GM21423 (cell line): ENCODE results near the gene ZNF836.
A peak's percentile ranks its signal among the peaks of the same experiment; 100 is the strongest.

ENCODE experiments used
- ATAC-seq: cut with Tn5 transposase; IDR thresholded peaks from one replicate; pipeline ENCODE4 v1.9.1; 2021; ENCODE audit warnings: mild to moderate bottlenecking, moderate library complexity; ENCODE audit not compliant: unreplicated experiment

The ZNF836 gene

DNA sequence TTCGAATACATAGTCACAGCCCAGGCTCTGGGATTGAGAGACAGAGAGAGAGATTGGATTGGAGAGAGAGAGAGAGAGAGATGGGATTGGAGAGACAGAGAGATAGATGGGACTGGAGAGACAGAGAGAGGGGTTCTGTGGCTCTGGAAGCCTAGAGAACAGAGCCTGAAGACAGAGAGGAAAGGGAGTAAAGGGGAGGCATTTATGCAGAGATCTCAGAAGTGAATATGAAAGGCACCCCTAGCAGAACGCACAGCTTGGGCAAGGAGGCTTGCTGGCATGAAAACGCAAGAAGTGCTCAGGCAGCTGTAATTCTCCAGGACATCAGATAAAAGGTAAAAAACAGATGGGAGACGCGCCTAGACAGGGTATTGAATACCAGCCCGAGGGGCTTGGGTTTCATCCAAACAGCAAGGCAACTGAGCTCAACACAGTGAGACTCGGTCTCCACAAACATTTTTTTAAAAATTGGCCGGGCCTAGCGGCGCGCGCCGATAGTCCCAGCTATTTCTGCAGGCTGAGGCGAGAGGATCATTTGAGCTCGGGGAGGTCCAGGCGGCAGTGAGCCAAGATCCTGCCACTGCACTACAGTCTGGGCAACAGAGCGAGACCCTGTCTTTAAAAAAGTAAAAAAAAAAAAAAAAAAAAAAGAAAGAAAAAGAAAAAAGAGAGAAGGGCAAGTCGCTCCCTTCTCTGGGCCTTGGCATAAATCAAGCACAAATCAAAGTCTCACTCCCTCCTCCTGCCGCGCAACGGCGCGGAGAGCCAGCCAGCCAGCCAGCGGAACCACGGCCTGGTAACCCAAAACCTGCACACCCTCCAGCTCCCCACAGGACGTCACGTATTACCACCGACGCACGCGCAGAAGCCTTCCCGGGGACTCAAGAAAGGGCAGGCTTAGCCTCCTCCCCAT is 17.7 kb upstream of the ZNF836 start:
- peak; percentile 4 for ATAC-seq

DNA sequence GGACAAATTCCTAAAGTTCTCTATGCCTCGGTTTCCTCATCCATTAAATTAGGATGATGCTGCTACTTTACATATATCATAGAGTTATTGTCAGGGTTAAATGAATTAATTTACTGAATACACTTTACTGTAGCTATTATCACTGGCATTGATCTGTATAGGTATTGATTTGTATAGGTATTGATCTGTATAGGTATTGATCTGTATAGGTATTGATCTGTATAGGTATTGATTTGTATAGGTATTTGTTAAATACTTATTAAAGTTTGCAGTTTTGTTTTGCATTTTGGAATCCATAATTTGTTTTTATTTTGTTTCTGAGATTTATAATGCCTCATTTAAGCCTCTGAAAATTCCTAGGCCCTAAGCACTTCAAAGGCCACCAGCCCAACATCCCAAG is 16.0 kb upstream of the ZNF836 start:
- ATAC-seq, result no peak

DNA sequence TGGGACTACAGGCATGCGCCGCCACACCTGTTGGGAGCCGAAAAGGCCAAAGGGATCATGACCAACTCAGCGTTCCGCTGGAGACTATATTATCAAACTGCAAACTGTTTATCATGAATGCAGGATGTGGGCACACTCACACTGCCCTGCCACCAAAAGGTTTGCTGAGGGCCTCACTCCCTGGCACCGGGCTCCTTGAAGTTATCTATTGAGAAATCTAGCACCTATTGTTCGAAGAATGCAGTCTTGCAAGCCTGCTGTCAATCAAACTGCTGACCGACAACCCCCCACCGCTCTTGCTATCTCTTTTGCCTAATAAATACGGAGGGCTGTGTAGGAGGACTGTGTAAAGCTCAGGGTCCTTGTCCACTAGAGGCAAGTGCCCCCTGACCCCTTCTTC is 5.2 kb upstream of the ZNF836 start:
- ATAC-seq, result no peak

DNA sequence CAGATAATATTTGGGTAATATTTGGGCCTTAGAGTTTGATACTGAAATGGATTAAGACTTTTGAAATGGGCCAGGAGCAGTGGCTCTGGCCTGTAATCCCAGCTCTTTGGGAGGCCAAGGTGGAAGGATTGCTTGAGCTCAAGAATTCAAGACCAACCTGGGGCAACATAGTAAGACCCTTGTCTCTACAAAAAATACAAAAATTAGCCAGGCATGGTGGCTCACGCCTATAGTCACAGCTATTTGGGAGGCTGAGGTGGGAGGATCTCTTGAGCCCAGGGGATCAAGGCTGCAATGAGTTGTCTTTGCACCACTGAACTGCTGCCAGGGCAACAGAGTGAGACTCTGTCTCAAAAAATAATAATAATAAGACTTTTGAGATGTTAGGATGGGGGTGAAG is 926 bp upstream of the ZNF836 start:
- no peak for ATAC-seq

DNA sequence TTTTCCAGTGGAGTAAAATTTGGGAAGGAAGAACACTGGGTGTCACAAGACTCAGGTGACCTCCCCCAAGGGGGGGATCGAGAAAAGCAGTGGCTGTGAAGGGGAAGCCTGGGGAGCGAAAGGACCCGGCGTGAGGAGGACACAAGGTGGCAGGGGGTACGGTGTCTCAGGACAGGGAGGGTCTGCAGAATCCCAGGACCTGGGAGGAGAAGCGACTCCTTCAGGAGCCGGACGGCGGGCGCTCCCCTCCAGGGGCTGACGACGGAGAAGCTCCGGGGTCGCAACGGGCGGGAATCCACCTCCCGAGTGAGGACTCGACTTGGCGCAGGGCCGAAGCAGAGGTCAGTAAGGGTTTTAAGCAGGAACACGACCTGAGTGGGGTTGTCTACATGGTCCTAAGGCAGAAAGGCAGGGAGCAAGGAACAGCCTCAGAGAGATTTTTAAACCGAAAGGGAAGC is 529 bp downstream of the ZNF836 start:
- ATAC-seq, result peak; percentile 30

DNA sequence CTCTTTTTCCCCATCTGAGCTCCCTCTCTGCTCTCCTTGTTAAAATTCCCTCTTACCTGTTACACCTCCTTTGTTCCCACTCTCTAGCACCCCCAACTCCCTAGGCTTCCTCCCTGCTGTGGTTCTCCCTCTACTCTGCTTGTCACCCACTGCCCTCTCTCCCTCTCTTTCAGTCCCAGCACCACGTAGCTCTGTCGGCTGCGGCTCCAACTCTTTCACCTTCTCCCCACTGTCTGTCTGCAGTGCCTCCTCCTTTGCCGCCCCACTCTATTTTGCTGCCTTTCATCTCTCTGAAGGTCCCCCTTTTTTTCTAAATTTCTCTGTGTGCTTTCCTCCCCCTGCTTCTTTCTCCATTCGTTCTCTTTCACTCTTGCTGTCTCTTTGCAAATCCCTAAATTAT is 1.1 kb downstream of the ZNF836 start:
- ATAC-seq, result no peak

DNA sequence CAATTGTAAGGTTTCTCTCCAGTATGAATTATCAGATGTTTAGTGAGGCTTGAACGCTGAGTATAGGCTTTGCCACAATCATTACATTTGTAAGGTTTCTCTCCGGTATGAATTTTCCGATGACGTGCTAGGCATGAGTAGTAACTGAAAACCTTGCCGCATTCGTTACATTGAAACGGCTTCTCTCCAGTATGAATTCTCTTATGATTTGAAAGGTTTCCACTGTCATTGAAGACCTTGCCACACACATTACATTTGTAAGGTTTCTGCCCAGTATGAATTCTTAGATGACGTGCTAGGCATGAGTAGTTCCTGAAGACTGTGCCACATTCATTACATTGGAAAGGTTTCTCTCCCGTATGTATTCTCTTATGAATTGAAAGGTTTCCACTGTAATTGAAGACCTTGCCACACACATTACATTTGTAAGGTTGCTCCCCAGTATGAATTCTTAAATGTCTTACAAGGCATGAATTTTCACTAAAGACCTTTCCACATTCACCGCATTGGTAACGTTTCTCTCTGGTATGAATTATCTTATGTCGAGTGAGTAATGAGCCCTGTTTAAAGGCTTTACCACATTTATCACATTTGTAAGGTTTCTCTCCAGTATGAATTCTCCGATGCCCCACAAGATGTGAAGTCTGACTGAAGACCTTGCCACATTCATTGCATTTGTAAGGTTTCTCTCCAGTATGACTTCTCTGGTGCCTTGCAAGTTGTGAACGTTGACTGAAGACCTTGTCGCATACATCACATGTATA is 15.6 kb downstream of the ZNF836 start:
- ATAC-seq, result no peak

DNA sequence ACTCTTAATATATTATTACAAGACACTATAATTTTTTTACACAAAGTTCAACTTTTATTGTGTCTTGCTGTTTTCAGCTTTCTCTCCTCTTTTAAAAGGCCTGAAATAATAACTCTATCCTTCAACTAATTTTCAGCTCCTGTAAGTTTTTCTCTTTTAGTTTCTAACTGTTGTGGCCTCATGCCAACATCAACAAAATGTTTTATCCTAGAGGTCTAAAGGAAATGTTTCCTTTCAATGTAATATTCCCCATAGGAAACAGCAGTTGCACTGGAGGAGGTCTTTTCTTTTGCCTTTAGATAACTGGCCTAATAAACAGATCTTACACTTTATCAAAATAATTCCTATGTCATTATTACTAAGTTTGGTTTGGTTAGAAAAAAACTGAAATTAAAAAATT is 23.2 kb downstream of the ZNF836 start:
- ATAC-seq, result no peak

DNA sequence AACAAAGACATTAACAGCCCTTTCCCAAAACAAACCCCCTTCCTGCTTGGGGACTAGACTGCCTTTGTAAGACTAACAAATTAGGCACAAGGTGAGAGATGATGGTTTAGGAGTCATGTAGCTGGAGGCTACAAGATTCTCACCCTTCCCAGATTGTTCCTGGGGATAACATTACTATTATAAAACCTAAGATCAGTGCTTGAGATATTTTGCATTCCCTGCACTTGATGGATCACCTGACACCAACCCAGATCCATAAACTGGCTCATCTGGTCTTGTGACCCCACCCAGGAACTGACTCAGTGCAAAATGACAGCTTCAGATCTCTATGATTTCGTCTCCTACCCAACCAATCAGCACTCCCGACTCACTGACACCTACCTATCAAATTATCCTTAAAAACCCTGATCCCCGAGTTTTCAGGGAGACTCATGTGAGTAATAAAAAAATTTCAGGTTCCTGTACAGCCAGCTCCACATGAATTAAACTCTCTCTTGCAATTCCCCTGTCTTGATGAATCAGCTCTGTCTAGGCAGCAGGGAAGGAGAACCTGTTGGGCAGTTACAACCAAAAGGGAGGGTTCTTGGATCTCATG is 29.3 kb downstream of the ZNF836 start:
- ATAC-seq, result no peak

DNA sequence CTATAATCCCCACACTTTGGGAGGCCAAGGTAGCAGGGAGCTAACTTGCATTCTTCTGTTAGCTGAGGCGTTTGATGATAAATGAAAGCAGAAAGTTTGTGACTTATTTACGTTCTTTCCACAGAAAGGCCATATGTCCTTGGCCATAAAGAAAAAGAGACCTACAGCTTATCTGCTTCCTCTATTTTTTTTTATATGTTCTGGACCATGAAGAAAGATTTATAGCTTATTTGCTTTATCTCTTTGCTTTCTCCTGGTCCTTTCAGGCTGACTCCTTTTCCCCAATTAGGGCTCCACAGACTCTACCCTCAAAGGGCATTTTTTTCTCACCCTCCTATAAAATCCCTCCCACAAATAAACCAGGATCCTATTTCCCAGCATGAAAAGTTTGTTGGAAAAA is 30.2 kb downstream of the ZNF836 start:
- ATAC-seq, result no peak

DNA sequence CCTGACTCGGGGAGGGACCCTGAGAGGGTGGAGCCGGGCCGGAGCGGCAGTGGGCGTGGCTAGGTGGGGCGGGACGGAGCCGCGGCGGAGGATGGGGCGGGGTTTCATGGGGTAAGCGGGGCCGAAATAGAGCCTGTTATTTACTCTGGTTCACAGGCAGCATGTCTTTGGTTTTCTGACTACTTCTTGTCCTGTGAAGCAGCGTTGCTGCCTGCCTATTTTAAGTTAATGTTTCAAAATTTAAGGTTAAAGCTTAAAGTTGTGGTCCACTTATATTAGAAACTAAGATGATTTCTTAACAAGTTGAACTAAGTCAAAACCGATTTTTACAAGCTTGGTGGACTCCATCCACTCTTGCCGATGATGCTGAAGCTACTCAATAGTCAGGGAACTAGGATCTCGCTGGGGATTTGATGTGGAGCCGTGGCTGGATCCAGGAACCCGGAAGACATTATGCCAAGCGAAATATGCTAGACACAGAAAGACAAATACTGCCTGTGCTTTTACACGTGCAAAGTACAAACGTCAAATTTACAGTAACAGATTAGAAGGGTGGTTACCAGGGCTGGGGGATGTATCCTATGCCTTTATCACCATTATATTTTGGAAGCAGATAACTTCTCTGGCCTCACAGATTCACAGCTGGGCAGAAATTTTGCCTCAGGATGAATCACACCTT is 31.2 kb downstream of the ZNF836 start:
- peak; percentile 93 for ATAC-seq

DNA sequence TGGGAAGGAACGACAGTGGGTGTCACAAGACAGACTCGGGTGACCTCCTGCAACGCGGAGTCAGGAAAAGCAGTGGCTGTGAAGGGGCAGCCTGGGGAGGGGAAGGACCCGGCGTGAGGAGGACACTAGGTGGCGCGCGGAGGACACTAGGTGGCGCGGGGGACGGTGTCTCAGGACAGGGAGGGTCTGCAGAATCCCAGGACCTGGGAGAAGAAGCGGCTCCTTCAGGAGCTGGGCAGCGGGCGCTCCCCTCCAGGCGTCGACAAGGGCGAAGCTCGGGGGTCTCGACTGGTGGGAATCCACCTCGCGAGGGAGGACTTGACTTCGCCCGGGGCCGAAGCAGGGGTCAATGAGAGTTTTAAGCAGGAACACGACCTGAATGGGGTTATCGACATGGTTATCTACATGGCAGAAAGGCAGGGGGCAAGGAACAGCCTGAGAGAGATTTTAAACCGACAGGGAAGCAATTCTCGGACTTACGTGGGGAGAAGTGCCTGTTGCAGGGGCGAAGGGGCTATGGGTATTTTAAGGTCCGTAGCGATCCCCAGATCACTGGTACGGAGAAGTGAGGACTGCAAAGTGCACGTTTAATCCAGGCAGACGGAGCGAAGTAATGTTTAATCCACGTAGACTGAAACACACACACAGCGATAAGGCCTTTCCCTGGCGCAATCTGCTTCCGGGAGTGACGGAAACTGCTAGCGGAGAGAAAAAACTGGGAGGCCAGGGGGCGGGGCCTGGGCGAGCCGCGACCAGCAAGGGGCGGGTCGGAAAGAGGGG is 32.0 kb downstream of the ZNF836 start, which contains the start of gene ZNF616:
Gene ZNF616 (minus strand): TSS at position 687 of the 780 bp plus-strand sequence. CDS start 9,426 bp downstream, outside the sequence.
- peak; percentile 65 for ATAC-seq

DNA sequence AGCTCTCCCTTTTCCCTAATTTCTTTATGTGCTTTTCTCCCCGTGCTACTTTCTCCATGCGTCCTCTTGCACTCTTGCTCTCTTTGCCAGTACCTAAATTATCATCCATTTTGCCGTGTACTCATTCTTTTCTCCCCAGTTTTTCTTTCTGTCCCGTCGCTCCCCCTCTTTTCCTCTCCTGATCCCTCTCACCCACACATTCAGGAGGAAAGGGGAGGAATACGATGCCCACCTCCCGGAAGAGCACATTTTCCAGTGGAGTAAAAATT is 32.5 kb downstream of the ZNF836 start:
- no peak for ATAC-seq

DNA sequence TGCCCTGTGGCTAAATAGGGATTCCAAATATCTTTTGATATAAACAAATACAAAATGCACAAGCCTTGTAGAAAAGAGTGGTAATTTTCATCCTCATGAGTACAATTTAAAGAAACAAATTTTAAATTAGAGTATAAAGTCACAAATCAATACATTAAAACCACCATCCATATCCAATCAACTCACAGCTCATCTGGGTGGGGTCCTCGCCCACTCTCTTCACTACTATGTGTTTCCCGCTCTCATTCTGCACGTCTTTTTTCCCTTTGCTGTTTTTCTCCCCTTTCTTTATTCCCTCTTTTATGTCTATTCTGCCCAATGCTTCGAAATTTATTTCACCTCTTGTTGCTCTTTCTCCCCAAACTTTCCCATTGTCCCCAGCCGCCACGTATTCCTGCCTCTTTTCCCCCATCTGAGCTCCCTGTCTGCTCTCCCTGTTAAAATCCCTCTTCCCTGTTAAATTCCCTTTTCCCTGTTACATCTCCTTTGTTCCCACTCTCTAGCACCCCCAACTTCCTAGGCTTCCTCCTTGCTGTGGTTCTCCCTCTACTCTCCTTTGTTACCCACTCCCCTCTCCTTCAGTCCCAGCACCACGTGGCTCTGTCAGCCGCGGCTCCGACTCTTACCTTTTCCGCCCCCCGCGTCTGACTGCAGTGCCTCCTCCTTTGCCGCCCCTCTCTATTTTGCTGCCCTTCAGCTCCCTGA is 33.0 kb downstream of the ZNF836 start:
- no peak for ATAC-seq

DNA sequence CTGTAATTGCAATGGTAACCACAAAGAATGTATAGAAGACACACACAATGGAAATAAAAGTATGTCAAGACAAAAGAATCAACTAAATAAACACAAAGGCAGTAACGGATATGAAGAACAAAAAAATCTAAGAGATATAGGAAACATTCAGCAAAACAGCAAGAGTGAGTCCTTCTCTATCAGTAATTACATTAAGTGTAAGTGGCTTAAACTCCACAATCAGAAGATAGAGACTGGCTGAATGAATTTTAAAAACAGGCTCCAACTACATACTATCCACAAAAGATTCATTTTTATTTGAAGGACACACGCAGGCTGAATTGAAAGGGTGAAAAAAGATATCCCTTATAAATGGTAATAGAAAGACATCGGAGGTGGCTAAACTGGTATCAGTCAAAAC is 51.1 kb downstream of the ZNF836 start:
- ATAC-seq, result no peak

DNA sequence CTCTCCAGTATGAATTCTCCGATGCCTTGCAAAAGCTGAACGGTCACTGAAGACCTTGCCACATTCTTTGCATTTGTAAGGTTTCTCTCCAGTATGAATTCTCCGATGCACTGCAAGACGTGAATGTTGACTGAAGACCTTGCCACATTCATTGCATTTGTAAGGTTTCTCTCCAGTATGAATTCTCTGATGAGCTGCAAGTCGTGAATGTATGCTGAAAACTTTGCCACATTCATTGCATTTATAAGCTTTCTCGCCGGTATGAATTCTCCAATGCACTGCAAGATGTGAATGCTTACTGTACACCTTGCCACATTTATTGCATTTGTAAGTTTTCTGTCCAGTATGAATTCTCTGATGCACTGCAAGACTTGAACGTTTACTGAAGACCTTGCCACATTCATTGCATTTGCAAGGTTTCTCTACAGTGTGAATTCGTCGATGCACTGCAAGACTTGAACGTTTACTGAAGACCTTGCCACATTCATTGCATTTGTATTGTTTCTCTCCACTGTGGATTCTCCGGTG is 55.8 kb downstream of the ZNF836 start:
- ATAC-seq, result no peak

DNA sequence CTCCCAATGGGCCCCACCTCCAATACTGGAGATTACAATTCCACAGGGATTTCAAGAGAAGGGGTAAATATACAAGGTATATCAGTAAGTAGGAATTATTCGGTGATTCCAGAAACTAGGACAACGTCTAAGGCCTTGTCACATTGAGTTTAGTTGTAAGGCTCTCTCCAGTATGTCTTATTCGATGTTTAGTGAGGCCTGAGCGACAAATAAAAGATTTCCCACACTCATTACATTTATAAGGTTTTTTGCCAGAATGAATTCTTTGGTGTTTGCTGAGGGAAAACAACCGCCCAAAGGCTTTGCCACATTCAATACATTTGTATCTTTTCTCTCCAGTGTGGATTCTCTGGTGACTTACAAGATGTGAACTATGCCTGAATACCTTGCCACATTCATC is 56.7 kb downstream of the ZNF836 start:
- no peak for ATAC-seq

DNA sequence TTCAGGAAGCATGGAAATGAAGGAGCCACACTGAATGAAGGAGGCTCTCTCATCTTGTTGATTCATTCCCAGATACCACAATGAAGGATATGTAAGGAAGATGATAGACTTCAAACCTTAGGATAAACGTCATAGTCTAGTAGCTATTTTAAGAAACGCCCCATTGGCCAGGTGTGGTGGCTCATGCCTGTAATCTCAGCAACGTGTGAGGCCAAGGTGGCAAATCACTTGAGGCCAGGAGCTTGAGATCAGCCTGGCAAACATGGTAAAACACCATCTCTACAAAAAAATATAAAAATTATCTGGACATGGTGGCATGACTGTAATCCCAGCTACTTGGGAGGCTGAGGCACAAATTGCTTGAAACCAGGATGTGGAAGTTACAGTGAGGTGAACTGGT is 58.8 kb downstream of the ZNF836 start:
- no peak for ATAC-seq

DNA sequence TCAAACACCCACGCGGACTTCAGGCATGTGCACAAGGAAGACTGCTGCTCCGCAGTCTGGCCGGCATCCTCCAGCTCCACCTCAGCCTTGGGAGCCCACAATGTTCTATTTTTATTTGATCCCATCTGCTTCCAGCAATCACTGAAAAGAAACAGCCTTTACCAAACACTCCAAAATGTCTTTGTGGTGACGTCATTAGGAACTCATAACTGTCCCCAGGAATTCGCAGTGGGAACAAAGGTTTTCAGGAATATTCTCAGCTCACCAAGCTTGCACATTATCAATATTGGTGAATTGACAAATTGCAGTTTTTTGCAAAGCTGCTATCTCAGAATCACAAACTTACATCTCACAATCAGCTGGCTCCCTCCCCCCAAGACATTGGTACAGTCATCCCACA is 60.6 kb downstream of the ZNF836 start:
- ATAC-seq, result no peak
